DOHH2 (cell line): ENCODE results near the gene PPP1R36.

Source experiments
- H3F3A ChIP-seq: fragments of 200-600 bp; sonication (generic), shearing (Covaris generic); 2 replicates; pipeline ENCODE4 v1.6.0; 2016; ENCODE audit warnings: antibody characterized with exemption, mild to moderate bottlenecking; ENCODE audit not compliant: control insufficient read depth, insufficient read depth
- H3K27ac ChIP-seq: fragments of 200-600 bp; sonication (generic); 2 replicates; pipeline ENCODE4 v1.5.1; 2014; ENCODE audit warnings: low read depth, mild to moderate bottlenecking, low read length, moderate library complexity
- H3K27me3 ChIP-seq: fragments of 200-600 bp; sonication (generic); 2 replicates; pipeline ENCODE4 v1.6.1; 2014; ENCODE audit warnings: mild to moderate bottlenecking, low read length, mixed read lengths; ENCODE audit not compliant: control insufficient read depth
- H3K36me3 ChIP-seq: fragments of 200-600 bp; sonication (generic); 2 replicates; pipeline ENCODE4 v1.6.1; 2014; ENCODE audit warnings: mild to moderate bottlenecking, low read length, moderate library complexity, mixed read lengths; ENCODE audit not compliant: control insufficient read depth
- H3K4me1 ChIP-seq: fragments of 200-600 bp; sonication (generic); 2 replicates; pipeline ENCODE4 v1.6.1; 2014; ENCODE audit warnings: mild to moderate bottlenecking, low read length, mixed read lengths; ENCODE audit not compliant: control insufficient read depth
- H3K4me2 ChIP-seq: fragments of 200-600 bp; sonication (generic); 2 replicates; pipeline ENCODE4 v1.6.0; 2014; ENCODE audit warnings: mild to moderate bottlenecking, low read length, moderate library complexity
- H3K4me3 ChIP-seq: fragments of 200-600 bp; sonication (generic); 2 replicates; pipeline ENCODE4 v1.5.1; 2014; ENCODE audit warnings: mild to moderate bottlenecking, low read length, mixed read lengths
- H3K79me2 ChIP-seq: fragments of 200-600 bp; sonication (generic); 2 replicates; pipeline ENCODE4 v1.6.1; 2014; ENCODE audit warnings: mild to moderate bottlenecking, low read length, mixed read lengths; ENCODE audit not compliant: control insufficient read depth
- H3K9me2 ChIP-seq: fragments of 200-600 bp; sonication (generic); replicated peaks from 2 replicates; pipeline ENCODE4 v1.6.1; 2014; ENCODE audit warnings: mild to moderate bottlenecking, low read length, mixed read lengths; ENCODE audit not compliant: control insufficient read depth
- H3K9me3 ChIP-seq: fragments of 200-600 bp; sonication (generic); 2 replicates; pipeline ENCODE4 v1.6.1; 2014; ENCODE audit warnings: antibody characterized with exemption, low read length, mixed read lengths; ENCODE audit not compliant: control insufficient read depth, insufficient read depth
- H4K20me1 ChIP-seq: fragments of 200-600 bp; sonication (generic); 2 replicates; pipeline ENCODE4 v1.6.0; 2014; ENCODE audit warnings: low read depth, mild to moderate bottlenecking, antibody characterized with exemption, low read length, moderate library complexity; ENCODE audit not compliant: control insufficient read depth, insufficient read depth
- EZH2phosphoT487 ChIP-seq: fragments of 200-600 bp; sonication (generic); IDR thresholded peaks from 2 replicates; pipeline ENCODE4 v1.6.1; 2017; ENCODE audit warnings: borderline replicate concordance, mild to moderate bottlenecking, antibody characterized with exemption, low read length, moderate library complexity, mixed read lengths
- TF ChIP-seq, protein P1 (sequence below): fragments of 200-600 bp; sonication (generic); IDR thresholded peaks from one replicate; pipeline ENCODE4 v1.5.1; 2014; ENCODE audit warnings: antibody characterized with exemption, mild to moderate bottlenecking, low read depth, low read length; ENCODE audit not compliant: poor library complexity, severe bottlenecking

The PPP1R36 gene

DNA sequence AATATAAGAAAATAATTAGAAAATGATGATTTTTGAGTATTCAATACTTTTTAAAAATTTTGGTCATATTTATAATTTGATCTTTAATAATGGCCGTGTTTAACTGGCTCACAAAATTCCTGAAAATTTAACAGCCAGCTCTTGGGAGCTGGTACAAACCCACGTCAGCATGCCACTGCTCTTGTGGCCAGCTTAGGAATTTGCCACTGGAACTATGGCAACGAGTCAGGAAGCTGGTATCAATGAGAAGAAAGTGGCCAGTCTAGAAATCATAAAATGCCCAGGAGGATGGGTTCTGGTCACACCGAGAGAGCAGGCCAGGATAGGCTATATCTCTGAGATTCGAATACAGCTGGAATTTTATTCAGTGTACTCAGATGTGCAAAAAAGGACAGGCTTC, 82.3 kb downstream of the PPP1R36 start:
- Histone ChIP-seq H3K79me2 (no peaks in the 10 kb centered on the region), H3K9me3 (no peaks in the 10 kb centered on the region), H3K27ac (no peak overlapping the region), H3K36me3 (no peaks in the 10 kb centered on the region), H3K4me1 (peaks cover 17% of the 10 kb centered on the region), H3K9me2 (no peaks in the 10 kb centered on the region), H3K27me3 (peaks cover 3% of the 10 kb centered on the region; the same call in 1 of the 2 replicates), H3K4me2 (peak overlapping the region; percentile 57), H4K20me1 (no peaks in the 10 kb centered on the region), H3K4me3 (no peak overlapping the region), H3F3A (no peaks in the 10 kb centered on the region)
- TF ChIP-seq, protein P1, sequence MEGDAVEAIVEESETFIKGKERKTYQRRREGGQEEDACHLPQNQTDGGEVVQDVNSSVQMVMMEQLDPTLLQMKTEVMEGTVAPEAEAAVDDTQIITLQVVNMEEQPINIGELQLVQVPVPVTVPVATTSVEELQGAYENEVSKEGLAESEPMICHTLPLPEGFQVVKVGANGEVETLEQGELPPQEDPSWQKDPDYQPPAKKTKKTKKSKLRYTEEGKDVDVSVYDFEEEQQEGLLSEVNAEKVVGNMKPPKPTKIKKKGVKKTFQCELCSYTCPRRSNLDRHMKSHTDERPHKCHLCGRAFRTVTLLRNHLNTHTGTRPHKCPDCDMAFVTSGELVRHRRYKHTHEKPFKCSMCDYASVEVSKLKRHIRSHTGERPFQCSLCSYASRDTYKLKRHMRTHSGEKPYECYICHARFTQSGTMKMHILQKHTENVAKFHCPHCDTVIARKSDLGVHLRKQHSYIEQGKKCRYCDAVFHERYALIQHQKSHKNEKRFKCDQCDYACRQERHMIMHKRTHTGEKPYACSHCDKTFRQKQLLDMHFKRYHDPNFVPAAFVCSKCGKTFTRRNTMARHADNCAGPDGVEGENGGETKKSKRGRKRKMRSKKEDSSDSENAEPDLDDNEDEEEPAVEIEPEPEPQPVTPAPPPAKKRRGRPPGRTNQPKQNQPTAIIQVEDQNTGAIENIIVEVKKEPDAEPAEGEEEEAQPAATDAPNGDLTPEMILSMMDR: no peak
- TF ChIP-seq EZH2phosphoT487: no peak

DNA sequence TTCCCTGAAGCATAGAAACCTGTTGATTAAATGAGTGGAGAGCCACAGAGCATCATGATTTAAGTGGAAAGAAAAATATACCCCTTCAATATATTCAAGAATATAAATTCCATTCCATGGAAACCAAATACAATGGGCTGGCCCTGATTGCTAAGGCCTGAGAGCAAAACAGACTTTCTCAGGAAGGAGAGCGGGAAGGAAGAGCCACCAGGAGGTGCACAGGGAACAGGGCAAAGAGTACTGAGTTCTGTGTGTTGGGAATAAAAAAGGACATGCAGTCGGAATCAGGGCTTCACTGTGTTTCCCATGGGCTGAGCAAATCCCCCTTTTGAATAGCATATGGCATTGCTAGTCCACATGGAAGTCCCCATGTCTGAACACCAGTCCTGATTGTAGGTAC, 84.8 kb downstream of the PPP1R36 start:
- no peak overlapping the region for H3K27ac ChIP-seq
- peaks cover 17% of the 10 kb centered on the region for H3K4me1 ChIP-seq

GRCh38 chr14:64636208-64636979, 86.6 kb downstream of the PPP1R36 start:
- Histone ChIP-seq H3F3A (no peaks in the 10 kb centered on the region), H3K4me1 (peaks cover 17% of the 10 kb centered on the region), H3K36me3 (no peaks in the 10 kb centered on the region), H4K20me1 (no peaks in the 10 kb centered on the region), H3K79me2 (no peaks in the 10 kb centered on the region), H3K4me2 (no peak overlapping the region), H3K9me2 (no peaks in the 10 kb centered on the region), H3K4me3 (no peak overlapping the region), H3K27me3 (peaks cover 6% of the 10 kb centered on the region; the same call in 1 of the 2 replicates), H3K9me3 (no peaks in the 10 kb centered on the region), H3K27ac (no peak overlapping the region)
- no peak for TF ChIP-seq EZH2phosphoT487
- TF ChIP-seq, protein P1: peak; percentile 85

More for the DNA sequence above, 84.8 kb downstream of the PPP1R36 start:
- Histone ChIP-seq H3K9me3 (no peaks in the 10 kb centered on the region), H3K9me2 (no peaks in the 10 kb centered on the region), H3K27me3 (peaks cover 6% of the 10 kb centered on the region; the same call in 1 of the 2 replicates), H3F3A (no peaks in the 10 kb centered on the region), H4K20me1 (no peaks in the 10 kb centered on the region), H3K36me3 (no peaks in the 10 kb centered on the region), H3K79me2 (no peaks in the 10 kb centered on the region), H3K4me2 (no peak overlapping the region), H3K4me3 (no peak overlapping the region)
- TF ChIP-seq EZH2phosphoT487: no peak
- TF ChIP-seq, protein P1: no peak
